ENCODE data around the gene FIG4.
"Not testable (repeated sequence)": the region's sequence is repeated elsewhere in the genome, so short reads cannot be mapped to it uniquely, and the experiment has no call there.

Gene FIG4

DNA sequence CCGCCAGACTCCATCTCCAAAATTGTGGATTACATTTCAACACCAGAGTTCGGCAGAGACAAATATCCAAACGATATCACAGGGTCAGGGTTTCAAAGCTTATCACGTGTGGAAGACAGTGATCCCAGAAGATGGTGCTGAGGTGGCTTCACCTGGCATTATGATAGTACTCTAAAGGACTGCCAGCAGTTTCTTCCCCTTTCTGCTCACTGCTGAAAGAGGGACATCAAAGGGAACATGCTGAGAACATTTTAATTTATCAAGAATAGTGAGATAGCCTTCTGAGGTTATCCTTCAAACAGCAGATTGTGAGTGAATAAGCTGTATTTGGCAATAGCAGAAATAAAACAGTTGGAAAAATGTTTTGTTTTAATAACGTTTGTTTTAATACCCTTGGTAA is 79.7 kb downstream of the FIG4 start:
- Histone ChIP-seq H4K8ac (ENCODE audit: low read depth, low read length) (no peak overlapping the region), H3K9ac (ENCODE audit: low read length) (no peak overlapping the region), H3K79me2 (ENCODE audit: control insufficient read depth, insufficient read depth, low read length, poor library complexity) (no peaks in the 10 kb centered on the region), H4K12ac (ENCODE audit: low read depth, low read length) (no peak overlapping the region), H2BK12ac (ENCODE audit: low read length) (no peak overlapping the region), H3K27me3 (ENCODE audit: insufficient read depth, low read length) (no peaks in the 10 kb centered on the region), H2AK5ac (ENCODE audit: low read length) (no peak overlapping the region), H3K4me3 (ENCODE audit: low read depth, low read length) (no peak overlapping the region), H3K36me3 (ENCODE audit: control insufficient read depth in 1 of 2, insufficient read depth in 2 of 2, low read length in 2 of 2) (peaks cover 0 to 3% of the 10 kb centered on the region in 2 experiments), H3K23ac (ENCODE audit: low read length) (no peak overlapping the region), H3K4me1 (ENCODE audit: control insufficient read depth in 1 of 2, insufficient read depth in 2 of 2, low read length in 2 of 2) (no peaks in the 10 kb centered on the region), H3K14ac (ENCODE audit: low read length) (no peak overlapping the region), H3K27ac (ENCODE audit: low read depth, low read length) (no peak overlapping the region), H3K9me3 (ENCODE audit: insufficient read depth, low read depth, low read length) (no peaks in the 10 kb centered on the region), H2AFZ (ENCODE audit: insufficient read depth, low read length, poor library complexity) (no peak overlapping the region), H2BK5ac (ENCODE audit: low read depth, low read length, poor library complexity) (no peak overlapping the region), H2BK120ac (ENCODE audit: insufficient read depth, low read length, poor library complexity) (no peak overlapping the region), H3K79me1 (ENCODE audit: low read length) (no peaks in the 10 kb centered on the region), H3K18ac (ENCODE audit: low read length) (no peak overlapping the region), H4K91ac (ENCODE audit: low read depth, low read length) (no peak overlapping the region), H3K4me2 (ENCODE audit: low read length) (no peak overlapping the region), H3K4ac (ENCODE audit: low read depth, low read length) (no peak overlapping the region)
- DNase-seq = no peak
- no CpG with 5 or more reads among the region's 5 CpGs for WGBS (ENCODE audit: extremely low coverage, insufficient coverage, insufficient read length)

DNA sequence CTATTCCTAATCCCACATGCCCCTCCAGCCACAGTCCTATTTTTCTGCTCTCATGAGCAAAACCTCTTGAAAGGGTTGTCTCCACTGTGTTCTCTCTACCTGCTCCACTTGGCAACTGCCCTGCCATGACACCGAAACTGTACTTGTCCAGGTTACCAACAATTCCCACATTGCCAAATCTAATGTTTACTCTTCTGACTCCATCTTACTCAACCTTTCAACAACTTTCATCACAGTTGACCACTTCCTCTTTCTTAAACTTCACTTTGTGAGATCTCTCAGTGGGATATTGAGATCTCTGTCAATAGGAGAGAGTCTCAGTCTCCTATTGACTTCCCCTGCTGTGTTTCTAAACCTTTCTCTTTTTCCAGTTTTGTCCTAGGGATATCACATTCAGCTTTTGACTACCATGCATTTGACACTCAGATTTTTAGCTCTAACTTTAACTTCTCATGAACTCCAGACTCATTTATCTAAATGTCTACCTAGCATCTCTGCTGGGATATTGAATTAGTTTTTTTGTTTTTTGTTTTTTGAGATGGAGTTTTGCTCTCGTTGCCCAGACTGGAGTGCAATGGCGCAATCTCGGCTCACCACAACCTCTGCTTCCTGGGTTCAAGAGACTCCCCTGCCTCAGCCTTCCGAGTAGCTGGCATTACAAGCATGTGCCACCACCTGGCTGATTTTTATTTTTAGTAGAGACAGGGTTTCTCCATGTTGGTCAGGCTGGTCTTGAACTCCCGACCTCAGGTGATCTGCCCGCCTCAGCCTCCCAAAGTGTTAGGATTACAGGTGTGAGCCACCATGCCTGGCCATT is 81.1 kb downstream of the FIG4 start:
- H3K4ac ChIP-seq (ENCODE audit: low read depth, low read length); H3K79me1 ChIP-seq (ENCODE audit: low read length); H2BK5ac ChIP-seq (ENCODE audit: low read depth, low read length, poor library complexity); H2AK5ac ChIP-seq (ENCODE audit: low read length); H3K4me2 ChIP-seq (ENCODE audit: low read length); H3K18ac ChIP-seq (ENCODE audit: low read length); H3K23ac ChIP-seq (ENCODE audit: low read length); H3K27me3 ChIP-seq (ENCODE audit: insufficient read depth, low read length); H3K9me3 ChIP-seq (ENCODE audit: insufficient read depth, low read depth, low read length); H4K12ac ChIP-seq (ENCODE audit: low read depth, low read length); H3K36me3 ChIP-seq (ENCODE audit: control insufficient read depth in 1 of 2, insufficient read depth in 2 of 2, low read length in 2 of 2); H3K4me1 ChIP-seq (ENCODE audit: control insufficient read depth in 1 of 2, insufficient read depth in 2 of 2, low read length in 2 of 2); H2BK12ac ChIP-seq (ENCODE audit: low read length); H3K79me2 ChIP-seq (ENCODE audit: control insufficient read depth, insufficient read depth, low read length, poor library complexity); H3K27ac ChIP-seq (ENCODE audit: low read depth, low read length); H3K9ac ChIP-seq (ENCODE audit: low read length); H4K91ac ChIP-seq (ENCODE audit: low read depth, low read length); H3K14ac ChIP-seq (ENCODE audit: low read length); H2AFZ ChIP-seq (ENCODE audit: insufficient read depth, low read length, poor library complexity); H3K4me3 ChIP-seq (ENCODE audit: low read depth, low read length); H2BK120ac ChIP-seq (ENCODE audit: insufficient read depth, low read length, poor library complexity); H4K8ac ChIP-seq (ENCODE audit: low read depth, low read length): not testable (repeated sequence)
- peak in 1 of 2 donors; percentile 4 for DNase-seq
- WGBS (ENCODE audit: extremely low coverage, insufficient coverage, insufficient read length) = no CpG with 5 or more reads among the region's 7 CpGs

DNA sequence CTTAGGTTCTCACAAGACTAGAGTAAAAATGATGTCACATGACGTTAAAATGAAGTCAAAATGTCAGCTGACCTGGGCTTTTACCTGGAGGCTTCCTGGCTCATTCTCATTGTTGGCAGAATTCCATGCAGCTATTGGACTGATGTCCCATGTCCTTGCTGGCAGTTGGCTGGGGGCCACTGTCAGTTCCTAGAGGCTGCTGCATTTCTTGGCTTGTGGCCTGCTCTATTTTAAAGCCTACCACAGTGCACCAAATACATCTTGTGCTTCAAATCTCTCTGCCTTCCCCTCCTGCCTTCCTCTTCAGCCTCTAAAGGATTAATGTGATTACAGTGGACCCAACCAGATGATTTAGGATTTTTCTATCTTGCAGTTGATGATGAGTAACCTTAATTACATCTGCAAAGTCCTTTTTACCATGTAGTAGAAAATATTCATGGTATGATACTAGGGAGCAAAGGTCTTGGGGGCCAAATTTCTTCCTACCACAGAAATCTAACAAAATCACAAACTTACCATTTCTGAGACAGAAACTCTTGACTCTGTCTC is 81.9 kb downstream of the FIG4 start:
- Histone ChIP-seq H2AK5ac (ENCODE audit: low read length) (no peak overlapping the region), H2BK120ac (ENCODE audit: insufficient read depth, low read length, poor library complexity) (no peak overlapping the region), H3K36me3 (ENCODE audit: control insufficient read depth in 1 of 2, insufficient read depth in 2 of 2, low read length in 2 of 2) (peaks cover 0 to under 1% of the 10 kb centered on the region in 2 experiments)

DNA sequence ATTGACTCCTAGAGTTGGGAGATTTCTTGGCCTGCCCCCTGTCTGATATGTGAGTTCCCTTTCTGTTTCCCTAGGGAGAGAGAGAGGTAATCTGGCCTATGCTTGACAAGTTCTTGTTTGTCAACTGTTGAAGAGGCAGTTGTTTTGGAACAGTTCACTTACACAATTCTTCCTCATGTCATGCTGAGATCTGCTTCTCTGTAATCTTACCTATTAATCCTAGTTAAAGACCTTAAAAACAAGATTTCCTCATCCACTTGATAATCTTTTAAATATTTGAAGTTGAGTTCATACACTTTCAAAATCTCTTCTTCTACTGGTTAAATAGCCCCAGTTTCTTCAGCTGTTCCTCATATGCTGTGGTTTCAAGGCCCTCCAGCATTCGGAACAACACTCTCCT is 89.9 kb downstream of the FIG4 start:
- no peak overlapping the region for H3K14ac ChIP-seq (ENCODE audit: low read length)
- no peaks in the 10 kb centered on the region for H3K36me3 ChIP-seq (ENCODE audit: control insufficient read depth in 1 of 2, insufficient read depth in 2 of 2, low read length in 2 of 2)
- H3K79me1 ChIP-seq (ENCODE audit: low read length) = no peaks in the 10 kb centered on the region
- H3K4me3 ChIP-seq (ENCODE audit: low read depth, low read length) = no peak overlapping the region
- no peak overlapping the region for H2BK12ac ChIP-seq (ENCODE audit: low read length)
- no peak overlapping the region for H2AK5ac ChIP-seq (ENCODE audit: low read length)
- H3K79me2 ChIP-seq (ENCODE audit: control insufficient read depth, insufficient read depth, low read length, poor library complexity) = no peaks in the 10 kb centered on the region
- H2BK5ac ChIP-seq (ENCODE audit: low read depth, low read length, poor library complexity) = no peak overlapping the region
- H3K4ac ChIP-seq (ENCODE audit: low read depth, low read length) = no peak overlapping the region
- H2BK120ac ChIP-seq (ENCODE audit: insufficient read depth, low read length, poor library complexity) = no peak overlapping the region
- no peak for DNase-seq
- H3K18ac ChIP-seq (ENCODE audit: low read length) = no peak overlapping the region
- no peaks in the 10 kb centered on the region for H3K9me3 ChIP-seq (ENCODE audit: insufficient read depth, low read depth, low read length)
- H3K9ac ChIP-seq (ENCODE audit: low read length) = no peak overlapping the region
- peaks cover 0 to 1% of the 10 kb centered on the region in 2 experiments for H3K4me1 ChIP-seq (ENCODE audit: control insufficient read depth in 1 of 2, insufficient read depth in 2 of 2, low read length in 2 of 2)
- H3K4me2 ChIP-seq (ENCODE audit: low read length) = no peak overlapping the region
- WGBS (ENCODE audit: extremely low coverage, insufficient coverage, insufficient read length) = no CpG with 5 or more reads among the region's 1 CpG
- H3K27ac ChIP-seq (ENCODE audit: low read depth, low read length) = no peak overlapping the region
- H2AFZ ChIP-seq (ENCODE audit: insufficient read depth, low read length, poor library complexity) = no peak overlapping the region
- H4K12ac ChIP-seq (ENCODE audit: low read depth, low read length) = no peak overlapping the region
- no peak overlapping the region for H4K91ac ChIP-seq (ENCODE audit: low read depth, low read length)
- H3K23ac ChIP-seq (ENCODE audit: low read length) = no peak overlapping the region
- no peaks in the 10 kb centered on the region for H3K27me3 ChIP-seq (ENCODE audit: insufficient read depth, low read length)
- H4K8ac ChIP-seq (ENCODE audit: low read depth, low read length) = no peak overlapping the region

More for the DNA sequence above, 81.9 kb downstream of the FIG4 start:
- H4K12ac ChIP-seq (ENCODE audit: low read depth, low read length) = no peak overlapping the region
- H3K27me3 ChIP-seq (ENCODE audit: insufficient read depth, low read length) = no peaks in the 10 kb centered on the region
- WGBS (ENCODE audit: extremely low coverage, insufficient coverage, insufficient read length) = no CpG with 5 or more reads among the region's 1 CpG
- no peak overlapping the region for H3K27ac ChIP-seq (ENCODE audit: low read depth, low read length)
- no peaks in the 10 kb centered on the region for H3K79me2 ChIP-seq (ENCODE audit: control insufficient read depth, insufficient read depth, low read length, poor library complexity)
- no peak overlapping the region for H2BK5ac ChIP-seq (ENCODE audit: low read depth, low read length, poor library complexity)
- H3K14ac ChIP-seq (ENCODE audit: low read length) = no peak overlapping the region
- no peak overlapping the region for H3K4ac ChIP-seq (ENCODE audit: low read depth, low read length)
- H3K4me3 ChIP-seq (ENCODE audit: low read depth, low read length) = no peak overlapping the region
- H2BK12ac ChIP-seq (ENCODE audit: low read length) = no peak overlapping the region
- H3K9ac ChIP-seq (ENCODE audit: low read length) = no peak overlapping the region
- no peaks in the 10 kb centered on the region for H3K4me1 ChIP-seq (ENCODE audit: control insufficient read depth in 1 of 2, insufficient read depth in 2 of 2, low read length in 2 of 2)
- H3K23ac ChIP-seq (ENCODE audit: low read length) = no peak overlapping the region
- no peak overlapping the region for H2AFZ ChIP-seq (ENCODE audit: insufficient read depth, low read length, poor library complexity)
- no peaks in the 10 kb centered on the region for H3K79me1 ChIP-seq (ENCODE audit: low read length)
- H4K91ac ChIP-seq (ENCODE audit: low read depth, low read length) = no peak overlapping the region
- H3K9me3 ChIP-seq (ENCODE audit: insufficient read depth, low read depth, low read length) = no peaks in the 10 kb centered on the region
- no peak for DNase-seq
- no peak overlapping the region for H4K8ac ChIP-seq (ENCODE audit: low read depth, low read length)
- H3K18ac ChIP-seq (ENCODE audit: low read length) = no peak overlapping the region
- no peak overlapping the region for H3K4me2 ChIP-seq (ENCODE audit: low read length)
